Kidney capillary endothelial cell (primary cell): ENCODE measurements around the gene SLAMF6.

Source experiments
- DNase-seq: peaks from one replicate; pipeline ENCODE4 v3.0.0-alpha.2; 2018; ENCODE audit warnings: low spot score

The SLAMF6 gene

GRCh38 chr1:160467576-160467975 is 55.5 kb downstream of the SLAMF6 start:
- DNase-seq, result no peak

GRCh38 chr1:160466961-160467360 is 56.1 kb downstream of the SLAMF6 start:
- no peak for DNase-seq

- no peak for DNase-seq
Observed at GRCh38 chr1:160465123-160465522, 57.9 kb downstream of the SLAMF6 start.

GRCh38 chr1:160460683-160461287 is 62.3 kb downstream of the SLAMF6 start:
- DNase-seq, result no peak

GRCh38 chr1:160460214-160460642 is 62.8 kb downstream of the SLAMF6 start:
- no peak for DNase-seq

- DNase-seq, result no peak
Observed at GRCh38 chr1:160459687-160460086, 63.4 kb downstream of the SLAMF6 start.

- DNase-seq, result no peak
Observed at GRCh38 chr1:160459056-160459455, 64.0 kb downstream of the SLAMF6 start.

GRCh38 chr1:160455153-160455517 is 67.9 kb downstream of the SLAMF6 start:
- DNase-seq, result no peak

- DNase-seq, result no peak
Observed at GRCh38 chr1:160454371-160455152, 68.5 kb downstream of the SLAMF6 start.

- no peak for DNase-seq
Observed at GRCh38 chr1:160453443-160453842, 69.6 kb downstream of the SLAMF6 start.

GRCh38 chr1:160451859-160452232 is 71.2 kb downstream of the SLAMF6 start:
- DNase-seq, result no peak

GRCh38 chr1:160451119-160451858 is 71.8 kb downstream of the SLAMF6 start:
- no peak for DNase-seq

- DNase-seq, result no peak
Observed at GRCh38 chr1:160449494-160449893, 73.6 kb downstream of the SLAMF6 start.

- no peak for DNase-seq
Observed at GRCh38 chr1:160446945-160447600, 76.0 kb downstream of the SLAMF6 start.

GRCh38 chr1:160439718-160440117 is 83.3 kb downstream of the SLAMF6 start:
- no peak for DNase-seq

GRCh38 chr1:160438935-160439334 is 84.1 kb downstream of the SLAMF6 start:
- DNase-seq, result no peak

- DNase-seq, result no peak
Observed at GRCh38 chr1:160438317-160438918, 84.6 kb downstream of the SLAMF6 start.

GRCh38 chr1:160437432-160438316 is 85.4 kb downstream of the SLAMF6 start:
- no peak for DNase-seq

- no peak for DNase-seq
Observed at GRCh38 chr1:160436966-160437365, 86.1 kb downstream of the SLAMF6 start.
